ENCODE measurements around the gene GPR108. TPM values are rescaled to one million over a fixed set of nuclear protein-coding genes. Genes with fewer than 3 reads are reported as not detected.

The GPR108 gene
- polyA plus RNA-seq, 3 donors = 90.9 to 147 (median 129) TPM

GRCh38 chr19:6740589-6741343, 3.4 kb upstream of the GPR108 start:
- no peak for TF ChIP-seq CTCF (IDR thresholded peaks at IDR 0.05)
- Histone ChIP-seq H4K20me1 (ENCODE audit: insufficient read depth, low read length) (peaks cover 8% of the 10 kb centered on the region), H3K4me3 (replicated peaks in 1 of 3; ENCODE audit: low read depth in 2 of 3, low read length in 3 of 3) (peak overlapping the region; percentile 21 to 71 (median 48)), H3K9me3 (replicated peaks in 1 of 2; ENCODE audit: control insufficient read depth in 1 of 2, insufficient read depth in 1 of 2, low read length in 2 of 2) (no peaks in the 10 kb centered on the region), H2AFZ (ENCODE audit: insufficient read depth, low read depth, low read length, poor library complexity, severe bottlenecking) (peak overlapping the region; percentile 52), H3K27me3 (ENCODE audit: control insufficient read depth in 2 of 2, insufficient read depth in 2 of 2, low read length in 2 of 2) (peaks cover 0 to 8% of the 10 kb centered on the region in 2 donors), H3K4me2 (replicated peaks; ENCODE audit: extremely low read depth, low read length, poor library complexity, severe bottlenecking) (peak overlapping the region; percentile 84), H3K79me2 (ENCODE audit: insufficient read depth, low read length) (peaks cover 13% of the 10 kb centered on the region), H3K36me3 (replicated peaks in 1 of 2; ENCODE audit: control insufficient read depth in 1 of 2, insufficient read depth in 2 of 2, low read length in 2 of 2) (peaks cover 0 to under 1% of the 10 kb centered on the region in 2 donors), H3K9ac (ENCODE audit: insufficient read depth, low read length, poor library complexity, severe bottlenecking) (peak overlapping the region; percentile 48), H3K4me1 (ENCODE audit: control insufficient read depth in 1 of 2, insufficient read depth in 2 of 2, low read length in 2 of 2) (peaks cover 48 to 51% of the 10 kb centered on the region in 2 donors), H3K27ac (ENCODE audit: low read depth in 1 of 2, low read length in 2 of 2) (no peak overlapping the region)
- H3K36me3 Mint-ChIP-seq = peaks cover 0 to 4% of the 10 kb centered on the region in 2 donors
- H3K4me3 Mint-ChIP-seq = peak overlapping the region; percentile 74 to 89
- peak in 1 of 3 donors; percentile 79 for DNase-seq
- intact Hi-C loops (cut with micrococcal nuclease) = no loop called here
- 0% methylated on average over 21 of the region's 46 CpGs for WGBS (ENCODE audit: insufficient coverage)
- H3K27ac Mint-ChIP-seq = peak overlapping the region in 3 of 7 donors; percentile 45 to 68 (median 48)
- peaks cover 0 to 3% (median 0%) of the 10 kb centered on the region in 7 donors for H3K9me3 Mint-ChIP-seq
- H3K27me3 Mint-ChIP-seq (ENCODE audit: low read depth in 3 of 3) = peaks cover 11 to 30% (median 22%) of the 10 kb centered on the region in 3 donors
- H3K4me1 Mint-ChIP-seq = peaks cover 46% of the 10 kb centered on the region

GRCh38 chr19:6739883-6740588, 2.7 kb upstream of the GPR108 start:
- Histone ChIP-seq H3K79me2 (ENCODE audit: insufficient read depth, low read length) (peaks cover 14% of the 10 kb centered on the region), H3K9ac (ENCODE audit: insufficient read depth, low read length, poor library complexity, severe bottlenecking) (peak overlapping the region; percentile 48), H3K27me3 (ENCODE audit: control insufficient read depth in 2 of 2, insufficient read depth in 2 of 2, low read length in 2 of 2) (peaks cover 0 to 8% of the 10 kb centered on the region in 2 donors), H2AFZ (ENCODE audit: insufficient read depth, low read depth, low read length, poor library complexity, severe bottlenecking) (peak overlapping the region; percentile 52), H3K4me1 (ENCODE audit: control insufficient read depth in 1 of 2, insufficient read depth in 2 of 2, low read length in 2 of 2) (peaks cover 50 to 56% of the 10 kb centered on the region in 2 donors), H3K4me2 (replicated peaks; ENCODE audit: extremely low read depth, low read length, poor library complexity, severe bottlenecking) (peak overlapping the region; percentile 84), H4K20me1 (ENCODE audit: insufficient read depth, low read length) (peaks cover 11% of the 10 kb centered on the region), H3K4me3 (replicated peaks in 1 of 3; ENCODE audit: low read depth in 2 of 3, low read length in 3 of 3) (peak overlapping the region; percentile 37 to 71 (median 48)), H3K9me3 (replicated peaks in 1 of 2; ENCODE audit: control insufficient read depth in 1 of 2, insufficient read depth in 1 of 2, low read length in 2 of 2) (no peaks in the 10 kb centered on the region), H3K36me3 (replicated peaks in 1 of 2; ENCODE audit: control insufficient read depth in 1 of 2, insufficient read depth in 2 of 2, low read length in 2 of 2) (peaks cover 2 to 8% of the 10 kb centered on the region in 2 donors), H3K27ac (ENCODE audit: low read depth in 1 of 2, low read length in 2 of 2) (no peak overlapping the region)
- DNase-seq = no peak
- Mint-ChIP-seq H3K27ac (peak overlapping the region in 1 of 7 donors; percentile 45), H3K9me3 (peaks cover 0 to 3% (median 0%) of the 10 kb centered on the region in 7 donors), H3K27me3 (ENCODE audit: low read depth in 3 of 3) (peaks cover 9 to 28% (median 22%) of the 10 kb centered on the region in 3 donors), H3K36me3 (peaks cover 6 to 9% of the 10 kb centered on the region in 2 donors), H3K4me3 (peak overlapping the region; percentile 71 to 73), H3K4me1 (peaks cover 46% of the 10 kb centered on the region)
- intact Hi-C loops (cut with micrococcal nuclease) = loop anchor here (2.0 to 5.0 kb wide), 5 partner anchors 33 to 313 kb away; partner anchors contain the start of gene VAV1 (in 1 of the 2)
- 0% methylated on average over 18 of the region's 34 CpGs for WGBS (ENCODE audit: insufficient coverage)
- TF ChIP-seq CTCF (IDR thresholded peaks at IDR 0.05) = no peak

Measured in CD14-positive monocyte (primary cell).